H1 (cell line): ENCODE results near the gene FOXK1. TPM values are rescaled to one million over a fixed set of nuclear protein-coding genes. Genes with fewer than 3 reads are reported as not detected.

Source experiments
- CTCF ChIA-PET: fragments of 300-600 bp; sonication (Branson Sonifier 250); formaldehyde crosslinking; loops from one replicate; lab custom pipeline; 2021; ENCODE audit not compliant: partially characterized antibody; lab: Charles Lee
- POLR2A ChIA-PET: fragments of 300-600 bp; sonication (Branson Sonifier 250); formaldehyde crosslinking; loops from one replicate; lab custom pipeline; 2021; ENCODE audit warnings: inconsistent platforms; ENCODE audit not compliant: partially characterized antibody; lab: Charles Lee
- DNase-seq, 2 experiments: peaks; one replicate each; pipeline versions ENCODE4 v3.0.0 to v3.0.0-alpha.2; 2010 to 2022; ENCODE audit warnings: low spot score in 2 of 2, low read depth in 1 of 2, mixed read lengths in 1 of 2
- FAIRE-seq: peaks from 2 replicates; lab custom pipeline; 2011; peaks lifted over from hg19 to GRCh38; lab: Jason Lieb, UNC
- H2AFZ ChIP-seq: 2 replicates; pipeline ENCODE4 v1.8.1; 2012; ENCODE audit warnings: low read length, inconsistent platforms
- H2AK5ac ChIP-seq: 2 replicates; pipeline ENCODE4 v1.6.1; 2013; ENCODE audit warnings: low read depth, low read length
- H2BK120ac ChIP-seq: replicated peaks from 2 replicates; pipeline ENCODE3; 2013; ENCODE audit warnings: low read depth, low read length, inconsistent platforms
- H2BK12ac ChIP-seq: 2 replicates; pipeline ENCODE4 v1.6.1; 2013; ENCODE audit warnings: low read depth, low read length
- H2BK15ac ChIP-seq: 2 replicates; pipeline ENCODE4 v1.6.1; 2013; ENCODE audit warnings: low read length
- H2BK20ac ChIP-seq: 2 replicates; pipeline ENCODE4 v1.6.1; 2013; ENCODE audit warnings: low read length
- H2BK5ac ChIP-seq: 2 replicates; pipeline ENCODE4 v1.6.1; 2013; ENCODE audit warnings: low read depth, low read length
- H3K14ac ChIP-seq: 2 replicates; pipeline ENCODE4 v1.6.1; 2013; ENCODE audit warnings: inconsistent platforms; ENCODE audit not compliant: insufficient read length
- H3K18ac ChIP-seq: 2 replicates; pipeline ENCODE4 v1.6.1; 2013; ENCODE audit warnings: low read length; ENCODE audit errors: extremely low read depth
- H3K23ac ChIP-seq: 2 replicates; pipeline ENCODE4 v1.6.1; 2013; ENCODE audit warnings: inconsistent platforms; ENCODE audit not compliant: insufficient read length
- H3K23me2 ChIP-seq: 2 replicates; pipeline ENCODE4 v1.6.1; 2013; ENCODE audit warnings: low read depth, low read length
- H3K27ac ChIP-seq: 2 replicates; pipeline ENCODE4 v1.6.1; 2011; ENCODE audit warnings: low read depth, low read length, inconsistent platforms
- H3K27me3 ChIP-seq, 4 experiments: replicated peaks in 1 of 4; 1 replicate in 1 of 4; 2 replicates in 3 of 4; pipeline versions ENCODE4 v1.6.1 to v1.8.1; 2011 to 2013; ENCODE audit warnings: low read length in 3 of 4, mild to moderate bottlenecking in 3 of 4, inconsistent platforms in 2 of 4, mixed read lengths in 2 of 4, moderate library complexity in 1 of 4; ENCODE audit not compliant: control insufficient read depth in 3 of 4, insufficient read depth in 3 of 4; ENCODE audit errors: extremely low read depth in 1 of 4
- H3K36me3 ChIP-seq, 4 experiments: 2 replicates each; pipeline versions ENCODE4 v1.6.1 to v1.8.1; 2011 to 2013; ENCODE audit warnings: mild to moderate bottlenecking in 4 of 4, low read length in 3 of 4, moderate library complexity in 2 of 4, control low read depth in 1 of 4, inconsistent platforms in 1 of 4; ENCODE audit not compliant: insufficient read depth in 4 of 4, control insufficient read depth in 2 of 4
- H3K4ac ChIP-seq: replicated peaks from 2 replicates; pipeline ENCODE3; 2013; ENCODE audit warnings: low read length, low read depth, mixed read lengths, inconsistent platforms; ENCODE audit not compliant: insufficient read length
- H3K4me1 ChIP-seq, 4 experiments: replicated peaks in 1 of 4; 1 replicate in 1 of 4; 2 replicates in 3 of 4; pipeline versions ENCODE4 v1.6.1 to v1.8.1; 2011 to 2013; ENCODE audit warnings: low read length in 3 of 4, inconsistent platforms in 2 of 4, mixed read lengths in 1 of 4; ENCODE audit not compliant: insufficient read depth in 4 of 4, control insufficient read depth in 3 of 4
- H3K4me2 ChIP-seq, 2 experiments: 2 replicates each; pipeline versions ENCODE4 v1.6.1 to v1.8.1; 2011 to 2013; ENCODE audit warnings: low read depth in 2 of 2, low read length in 2 of 2, control low read depth in 1 of 2, inconsistent platforms in 1 of 2, mild to moderate bottlenecking in 1 of 2; ENCODE audit not compliant: insufficient read depth in 1 of 2
- H3K4me3 ChIP-seq, 4 experiments: fragments of 200-600, 300-600 bp in 1 of 4; sonication (generic), shearing (Covaris generic), sonication (Bioruptor Twin) in 1 of 4; 2 replicates each; pipeline versions ENCODE4 v1.5.1 to v1.8.1; 2011 to 2016; ENCODE audit warnings: low read length in 4 of 4, low read depth in 3 of 4, control low read depth in 2 of 4, inconsistent platforms in 2 of 4, mild to moderate bottlenecking in 2 of 4, mixed read lengths in 1 of 4, moderate library complexity in 1 of 4; ENCODE audit not compliant: insufficient read depth in 2 of 4; ENCODE audit errors: extremely low read depth in 1 of 4
- H3K56ac ChIP-seq: replicated peaks from 2 replicates; pipeline ENCODE3; 2013; ENCODE audit warnings: low read depth, mild to moderate bottlenecking, mixed read lengths, low read length, inconsistent platforms; ENCODE audit not compliant: insufficient read length
- H3K79me1 ChIP-seq: 2 replicates; pipeline ENCODE4 v1.6.1; 2013; ENCODE audit warnings: low read depth, low read length, control low read depth
- H3K79me2 ChIP-seq, 2 experiments: 2 replicates each; pipeline versions ENCODE4 v1.6.1 to v1.8.1; 2012 to 2013; ENCODE audit warnings: low read length in 2 of 2, mild to moderate bottlenecking in 2 of 2, inconsistent platforms in 1 of 2; ENCODE audit not compliant: insufficient read depth in 2 of 2, control insufficient read depth in 1 of 2
- H3K9ac ChIP-seq, 4 experiments: replicated peaks in 1 of 4; 1 replicate in 1 of 4; 2 replicates in 3 of 4; pipeline versions ENCODE4 v1.6.1 to v1.8.1; 2011 to 2013; ENCODE audit warnings: low read depth in 3 of 4, low read length in 3 of 4, control low read depth in 2 of 4, mild to moderate bottlenecking in 2 of 4, moderate library complexity in 2 of 4, inconsistent platforms in 1 of 4; ENCODE audit errors: extremely low read depth in 1 of 4
- H3K9me3 ChIP-seq, 2 experiments: 2 replicates each; pipeline versions ENCODE4 v1.6.1 to v1.8.1; 2012 to 2013; ENCODE audit warnings: mild to moderate bottlenecking in 2 of 2, moderate library complexity in 2 of 2, control low read depth in 1 of 2, inconsistent platforms in 1 of 2, low read depth in 1 of 2, low read length in 1 of 2, mixed read lengths in 1 of 2; ENCODE audit not compliant: insufficient read depth in 2 of 2
- H4K20me1 ChIP-seq, 2 experiments: replicated peaks in 1 of 2; 2 replicates each; pipeline versions ENCODE3 to v1.8.1; 2011 to 2013; ENCODE audit warnings: inconsistent platforms in 2 of 2, low read length in 2 of 2, mild to moderate bottlenecking in 1 of 2; ENCODE audit not compliant: insufficient read depth in 2 of 2, control insufficient read depth in 1 of 2
- H4K5ac ChIP-seq: 2 replicates; pipeline ENCODE4 v1.6.1; 2013; ENCODE audit warnings: low read length, low read depth, mixed read lengths, inconsistent platforms; ENCODE audit not compliant: insufficient read length
- H4K8ac ChIP-seq: 2 replicates; pipeline ENCODE4 v1.8.0; 2013; ENCODE audit warnings: mild to moderate bottlenecking, moderate library complexity, low read length, inconsistent platforms; ENCODE audit not compliant: insufficient read depth; ENCODE audit errors: extremely low read depth
- H4K91ac ChIP-seq: replicated peaks from 2 replicates; pipeline ENCODE3; 2013; ENCODE audit warnings: low read length, mixed read lengths, inconsistent platforms; ENCODE audit not compliant: insufficient read length
- ASH2L ChIP-seq: fragments of 200-600, 300-600 bp; sonication (generic); IDR thresholded peaks from one replicate; pipeline ENCODE4 v1.7.1; 2017; ENCODE audit warnings: low read length
- BCL11A ChIP-seq, 2 experiments: IDR thresholded peaks; one replicate each; pipeline ENCODE4 v1.6.1; 2011; ENCODE audit warnings: low read depth in 2 of 2, low read length in 2 of 2, mild to moderate bottlenecking in 2 of 2
- CBX5 ChIP-seq: fragments of 300-800, 300-1000 bp; sonication (generic); IDR thresholded peaks from 2 replicates; pipeline ENCODE4 v1.7.1; 2016; ENCODE audit warnings: antibody characterized with exemption, low read length, low read depth
- CHD1 ChIP-seq: IDR thresholded peaks from 2 replicates; pipeline ENCODE4 v1.6.1; 2012; ENCODE audit warnings: low read depth, low read length, improper control_type of control experiment
- GTF2F1 ChIP-seq: IDR thresholded peaks from 2 replicates; pipeline ENCODE4 v1.6.1; 2012; ENCODE audit warnings: low read depth, low read length, improper control_type of control experiment, borderline replicate concordance
- KDM4A ChIP-seq: IDR thresholded peaks from one replicate; pipeline ENCODE4 v1.7.1; 2012; ENCODE audit warnings: low read depth, mild to moderate bottlenecking, moderate library complexity, low read length, inconsistent platforms; ENCODE audit not compliant: severe bottlenecking
- PHF8 ChIP-seq: fragments of 200-600 bp; sonication (generic); conservative IDR thresholded peaks from 2 replicates; pipeline ENCODE4 v1.7.1; 2012; ENCODE audit warnings: low read depth, mild to moderate bottlenecking, inconsistent platforms, low read length, moderate library complexity
- POLR2A ChIP-seq, 2 experiments: IDR thresholded peaks; 1 replicate in 1 of 2; 2 replicates in 1 of 2; pipeline ENCODE4 v1.6.1; 2011; ENCODE audit warnings: low read depth in 2 of 2, low read length in 2 of 2, mild to moderate bottlenecking in 2 of 2; ENCODE audit errors: control extremely low read depth in 1 of 2
- RBBP5 ChIP-seq: IDR thresholded peaks from 2 replicates; pipeline ENCODE4 v1.7.1; 2012; ENCODE audit warnings: low read depth, mild to moderate bottlenecking, inconsistent platforms, low read length, moderate library complexity, borderline replicate concordance
- SP1 ChIP-seq: IDR thresholded peaks from 2 replicates; pipeline ENCODE4 v1.6.1; 2011; ENCODE audit warnings: low read depth, low read length
- SRF ChIP-seq: IDR thresholded peaks from 2 replicates; pipeline ENCODE4 v1.6.1; 2011; ENCODE audit warnings: mild to moderate bottlenecking, low read depth, low read length, moderate library complexity
- WGBS, 2 experiments: shearing (Covaris generic) in 1 of 2; methylation state at CpG; one replicate each; pipeline versions ENCODE4 v1.1.6 to v1.1.7; 2013 to 2015; ENCODE audit warnings: low lambda C conversion rate in 2 of 2, mixed read lengths in 2 of 2, inconsistent platforms in 1 of 2, low coverage in 1 of 2, missing lambda C conversion rate in 1 of 2; ENCODE audit not compliant: insufficient replicate concordance in 2 of 2, insufficient coverage in 1 of 2, insufficient read length in 1 of 2; ENCODE audit errors: extremely low coverage in 1 of 2, missing lambda C conversion rate in 1 of 2; 5-methylcytosine and 5-hydroxymethylcytosine counted together
- polyA plus RNA-seq, 7 experiments: library from polyadenylated mRNA; depleted of rRNA in 3 of 7; stranded (reverse) in 5 of 7; unstranded in 2 of 7; fragments of >200 nt in 5 of 7; fragments of 200-250 nt in 2 of 7; gene quantifications; 1 replicate in 5 of 7; 2 replicates in 1 of 7; 4 replicates in 1 of 7; pipeline versions ENCODE4 v1.2.1 to v1.2.3, GENCODE V29; 2011 to 2013; ENCODE audit warnings: missing spikeins in 2 of 7, mixed read lengths in 2 of 7
- total RNA-seq: library from RNA; stranded (reverse); fragmentation: NEBNext Ultra II Directional; extraction: Animal tissue kit (Norgen Biotek cat#: 25700); gene quantifications from 2 replicates; pipeline ENCODE4 v1.2.1, GENCODE V29; 2021

FOXK1 gene
- total and polyA plus RNA-seq, 2 of the 8 experiments (the other 6 are each of a cell fraction or from before 2014, with no cell fraction given): 2.0 to 8.5 TPM

DNA sequence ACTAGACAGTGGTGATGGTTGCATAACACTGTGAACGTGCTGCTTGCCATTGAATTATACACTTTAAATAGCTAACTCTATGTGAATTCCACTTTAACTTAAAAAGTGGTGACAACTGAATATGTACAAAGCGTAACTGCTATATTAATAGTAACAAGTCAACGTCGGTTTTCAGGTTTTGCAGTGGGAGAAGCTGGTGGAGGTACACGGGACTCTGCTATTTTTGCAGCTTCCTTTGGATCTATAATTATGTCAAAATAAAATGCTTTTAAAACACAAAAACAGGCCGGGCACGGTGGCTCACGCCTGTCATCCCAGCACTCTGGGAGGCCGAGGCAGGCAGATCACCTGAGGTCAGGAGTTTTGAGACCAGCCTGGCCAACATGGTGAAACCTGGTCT, 114.4 kb downstream of the FOXK1 start:
- 87% methylated on average over 9 of the region's 9 CpGs; no CpG with 5 or more reads in 1 of the 2 experiments for WGBS, 2 experiments
- H3K9ac ChIP-seq: no peak overlapping the region
- no peak overlapping the region for H3K18ac ChIP-seq
- H2AK5ac ChIP-seq: no peak overlapping the region
- peaks cover 0 to 3% (median 1%) of the 10 kb centered on the region in 4 experiments; a peak in 4 of 7 replicates for H3K4me1 ChIP-seq
- H2BK15ac ChIP-seq: no peak overlapping the region
- H2BK20ac ChIP-seq: no peak overlapping the region
- FAIRE-seq: no peak
- no peak overlapping the region for H2AFZ ChIP-seq
- peaks cover 7% of the 10 kb centered on the region; the same call in 1 of the 2 replicates for H3K23me2 ChIP-seq
- TF ChIP-seq CBX5: no peak
- TF ChIP-seq RBBP5: no peak
- TF ChIP-seq PHF8: no peak
- TF ChIP-seq SP1: no peak
- no peak for TF ChIP-seq BCL11A (IDR thresholded peaks at IDR 0.05; ENCODE audit: low read depth in 2 of 2, low read length in 2 of 2)
- TF ChIP-seq CHD1: no peak
- TF ChIP-seq ASH2L: no peak
- no peak for TF ChIP-seq POLR2A (IDR thresholded peaks at IDR 0.05; ENCODE audit: control extremely low read depth in 1 of 2, low read depth in 2 of 2, low read length in 2 of 2)
- TF ChIP-seq KDM4A: no peak
- no peak for TF ChIP-seq GTF2F1
- no peak for TF ChIP-seq SRF
- H3K4me2 ChIP-seq: no peak overlapping the region
- H4K20me1 ChIP-seq: no peaks in the 10 kb centered on the region
- no peak overlapping the region for H4K5ac ChIP-seq
- no peak overlapping the region for H3K27ac ChIP-seq
- no peak overlapping the region for H3K14ac ChIP-seq
- H3K79me2 ChIP-seq: no peaks in the 10 kb centered on the region
- ChIA-PET CTCF (interaction anchor here (0.6 to 8.0 kb wide), 13 partner anchors 8 to 344 kb away, joined by 3 to 65 read pairs (median 4); partner anchors contain the start of gene RADIL), POLR2A (interaction anchor here (2.4 kb wide), 1 partner anchor 10 kb away, joined by 8 read pairs; no protein-coding TSS in a partner anchor)
- no peaks in the 10 kb centered on the region; a peak in 1 of 4 replicates for H3K9me3 ChIP-seq
- no peak overlapping the region for H2BK120ac ChIP-seq
- no peak overlapping the region for H2BK5ac ChIP-seq
- no peaks in the 10 kb centered on the region for H3K27me3 ChIP-seq
- no peak overlapping the region for H3K4me3 ChIP-seq
- H3K79me1 ChIP-seq: no peaks in the 10 kb centered on the region
- no peak overlapping the region for H4K8ac ChIP-seq
- H3K23ac ChIP-seq: no peak overlapping the region
- DNase-seq: no peak
- no peak overlapping the region for H4K91ac ChIP-seq
- H3K56ac ChIP-seq: no peak overlapping the region
- no peak overlapping the region for H3K4ac ChIP-seq
- H2BK12ac ChIP-seq: no peak overlapping the region
- H3K36me3 ChIP-seq: no peaks in the 10 kb centered on the region
